HG02840 (cell line): ENCODE measurements around the gene FAM227B.
"Not testable (repeated sequence)": the region's sequence is repeated elsewhere in the genome, so short reads cannot be mapped to it uniquely, and the experiment has no call there.

Experiments
- ATAC-seq: cut with Tn5 transposase; IDR thresholded peaks from one replicate; pipeline ENCODE4 v1.9.1; 2021; ENCODE audit warnings: mild to moderate bottlenecking, moderate library complexity, moderate number of reproducible peaks; ENCODE audit not compliant: unreplicated experiment, low FRiP score

The FAM227B gene

GRCh38 chr15:49612240-49612639 is 8.4 kb downstream of the FAM227B start:
- not testable (repeated sequence) for ATAC-seq

- no peak for ATAC-seq
Observed at GRCh38 chr15:49610157-49610918, 10.3 kb downstream of the FAM227B start.

GRCh38 chr15:49606594-49606993 is 14.0 kb downstream of the FAM227B start:
- no peak for ATAC-seq

- no peak for ATAC-seq
Observed at GRCh38 chr15:49605588-49605987, 15.0 kb downstream of the FAM227B start.

- no peak for ATAC-seq
Observed at GRCh38 chr15:49604625-49605409, 15.8 kb downstream of the FAM227B start.

- not testable (repeated sequence) for ATAC-seq
Observed at GRCh38 chr15:49592829-49593316, 27.7 kb downstream of the FAM227B start.

GRCh38 chr15:49589030-49589429 is 31.6 kb downstream of the FAM227B start:
- ATAC-seq, result no peak

GRCh38 chr15:49573421-49573820 is 47.2 kb downstream of the FAM227B start:
- no peak for ATAC-seq

- ATAC-seq, result no peak
Observed at GRCh38 chr15:49570672-49571071, 49.9 kb downstream of the FAM227B start.

GRCh38 chr15:49570174-49570573 is 50.4 kb downstream of the FAM227B start:
- ATAC-seq, result no peak

GRCh38 chr15:49560045-49560444 is 60.6 kb downstream of the FAM227B start:
- no peak for ATAC-seq

GRCh38 chr15:49558929-49559328 is 61.7 kb downstream of the FAM227B start:
- ATAC-seq, result no peak

GRCh38 chr15:49556437-49556836 is 64.2 kb downstream of the FAM227B start:
- no peak for ATAC-seq

- not testable (repeated sequence) for ATAC-seq
Observed at GRCh38 chr15:49550342-49550741, 70.3 kb downstream of the FAM227B start.

- no peak for ATAC-seq
Observed at GRCh38 chr15:49538520-49538919, 82.1 kb downstream of the FAM227B start.

GRCh38 chr15:49530092-49530491 is 90.5 kb downstream of the FAM227B start:
- ATAC-seq, result no peak

- no peak for ATAC-seq
Observed at GRCh38 chr15:49528289-49528688, 92.3 kb downstream of the FAM227B start.

- ATAC-seq, result no peak
Observed at GRCh38 chr15:49521802-49522201, 98.8 kb downstream of the FAM227B start.

GRCh38 chr15:49512739-49513138 is 107.9 kb downstream of the FAM227B start:
- not testable (repeated sequence) for ATAC-seq

- no peak for ATAC-seq
Observed at GRCh38 chr15:49507261-49507660, 113.4 kb downstream of the FAM227B start.

GRCh38 chr15:49506341-49506740 is 114.3 kb downstream of the FAM227B start:
- no peak for ATAC-seq

GRCh38 chr15:49501586-49501985 is 119.0 kb downstream of the FAM227B start:
- ATAC-seq, result no peak
